Liver (tissue), 9 donors: ENCODE measurements around the gene DOK6. TPM values are rescaled to one million over a fixed set of nuclear protein-coding genes. Genes with fewer than 3 reads are reported as not detected.
"Not testable (repeated sequence)": the region's sequence is repeated elsewhere in the genome, so short reads cannot be mapped to it uniquely, and the experiment has no call there.

Experiments used
- DNase-seq: peaks from one replicate; pipeline ENCODE4 v3.0.0-alpha.2; 2017; ENCODE audit warnings: low spot score
- H3K27ac ChIP-seq, 2 donors: one replicate each; pipeline ENCODE4 v1.7.0; 2013; ENCODE audit warnings: inconsistent platforms in 2 of 2, low read length in 2 of 2, control low read depth in 1 of 2, low read depth in 1 of 2, mild to moderate bottlenecking in 1 of 2
- H3K27me3 ChIP-seq, 4 donors: one replicate each; pipeline versions ENCODE4 v1.6.1 to v1.7.0; 2013; ENCODE audit warnings: low read length in 3 of 4, inconsistent platforms in 1 of 4, mild to moderate bottlenecking in 1 of 4, moderate library complexity in 1 of 4; ENCODE audit not compliant: control insufficient read depth in 4 of 4, insufficient read depth in 4 of 4
- H3K36me3 ChIP-seq, 4 donors: one replicate each; pipeline versions ENCODE4 v1.6.1 to v1.7.0; 2013; ENCODE audit warnings: low read length in 3 of 4, mild to moderate bottlenecking in 3 of 4, low read depth in 1 of 4, moderate library complexity in 1 of 4; ENCODE audit not compliant: control insufficient read depth in 4 of 4, insufficient read depth in 3 of 4
- H3K4me1 ChIP-seq, 4 donors: one replicate each; pipeline versions ENCODE4 v1.6.1 to v1.7.0; 2013; ENCODE audit warnings: low read length in 3 of 4, mild to moderate bottlenecking in 3 of 4, moderate library complexity in 1 of 4; ENCODE audit not compliant: control insufficient read depth in 4 of 4, insufficient read depth in 4 of 4
- H3K4me3 ChIP-seq, 3 donors: one replicate each; pipeline versions ENCODE4 v1.6.1 to v1.7.0; 2013; ENCODE audit warnings: low read length in 3 of 3, control low read depth in 1 of 3, low read depth in 1 of 3, mild to moderate bottlenecking in 1 of 3
- H3K9ac ChIP-seq, 2 donors: one replicate each; pipeline ENCODE4 v1.7.0; 2013; ENCODE audit warnings: low read length in 2 of 2, mild to moderate bottlenecking in 2 of 2, moderate library complexity in 2 of 2, control low read depth in 1 of 2, low read depth in 1 of 2
- H3K9me3 ChIP-seq, 4 donors: one replicate each; pipeline versions ENCODE4 v1.6.1 to v1.7.0; 2013; ENCODE audit warnings: low read length in 3 of 4; ENCODE audit not compliant: control insufficient read depth in 4 of 4
- ATF3 ChIP-seq: IDR thresholded peaks from 2 replicates; pipeline ENCODE4 v1.6.1; 2016; ENCODE audit warnings: antibody characterized with exemption
- EGR1 ChIP-seq, 2 donors: IDR thresholded peaks; 2 replicates each; pipeline ENCODE4 v1.6.1; 2016 to 2018; ENCODE audit warnings: antibody characterized with exemption in 2 of 2, low read depth in 2 of 2
- FOXA2 ChIP-seq: IDR thresholded peaks from 2 replicates; pipeline ENCODE4 v1.6.1; 2016; ENCODE audit warnings: antibody characterized with exemption
- GABPA ChIP-seq, 2 donors: IDR thresholded peaks in 1 of 2; conservative IDR thresholded peaks in 1 of 2; 2 replicates each; pipeline ENCODE4 v1.6.1; 2016; ENCODE audit warnings: antibody characterized with exemption in 2 of 2, mild to moderate bottlenecking in 1 of 2, moderate library complexity in 1 of 2
- HNF4A ChIP-seq, 2 donors: conservative IDR thresholded peaks; 2 replicates each; pipeline ENCODE4 v1.6.1; 2016; ENCODE audit warnings: antibody characterized with exemption in 2 of 2, mild to moderate bottlenecking in 2 of 2
- HNF4G ChIP-seq: IDR thresholded peaks from 2 replicates; pipeline ENCODE4 v1.6.1; 2016; ENCODE audit warnings: antibody characterized with exemption
- JUND ChIP-seq, 2 donors: IDR thresholded peaks; 2 replicates each; pipeline ENCODE4 v1.6.1; 2016; ENCODE audit warnings: antibody characterized with exemption in 2 of 2
- NR2F2 ChIP-seq: IDR thresholded peaks from 2 replicates; pipeline ENCODE4 v1.6.1; 2016; ENCODE audit warnings: antibody characterized with exemption
- RAD21 ChIP-seq, 2 donors: IDR thresholded peaks; 2 replicates each; pipeline ENCODE4 v1.6.1; 2016; ENCODE audit warnings: antibody characterized with exemption in 2 of 2, mild to moderate bottlenecking in 2 of 2
- REST ChIP-seq: IDR thresholded peaks from 2 replicates; pipeline ENCODE4 v1.6.1; 2016; ENCODE audit warnings: antibody characterized with exemption, mild to moderate bottlenecking
- RXRA ChIP-seq, 2 donors: IDR thresholded peaks; 2 replicates each; pipeline ENCODE4 v1.6.1; 2017 to 2018; ENCODE audit warnings: antibody characterized with exemption in 2 of 2, mild to moderate bottlenecking in 1 of 2
- SP1 ChIP-seq: IDR thresholded peaks from 2 replicates; pipeline ENCODE4 v1.6.1; 2018; ENCODE audit warnings: antibody characterized with exemption, mild to moderate bottlenecking
- TAF1 ChIP-seq: conservative IDR thresholded peaks from 2 replicates; pipeline ENCODE4 v1.6.1; 2016; ENCODE audit warnings: antibody characterized with exemption, mild to moderate bottlenecking
- WGBS: extraction: QIAGEN DNeasy Blood & Tissue Kit; methylation state at CpG from one replicate; pipeline ENCODE4 v1.1.7; 2013; 5-methylcytosine and 5-hydroxymethylcytosine counted together
- polyA plus RNA-seq, 2 donors: library from polyadenylated mRNA; stranded (reverse) in 1 of 2; unstranded in 1 of 2; fragments of 200-250 nt in 1 of 2; fragments of >200 nt in 1 of 2; fragmentation: Nextera tagmentation in 1 of 2; extraction: Ambion mirVana in 1 of 2; gene quantifications; one replicate each; pipeline versions ENCODE4 v1.2.1 to v1.2.3, GENCODE V29; 2013 to 2015
- total RNA-seq, 2 donors: library from RNA; depleted of rRNA; stranded (reverse); fragments of >200 nt; gene quantifications; one replicate each; pipeline ENCODE4 v1.2.3, GENCODE V29; 2014
- TF ChIP-seq, protein P1 (sequence below): IDR thresholded peaks from 2 replicates; pipeline ENCODE4 v1.6.1; 2016; ENCODE audit warnings: antibody characterized with exemption
- TF ChIP-seq, protein P2 (sequence below): fragments of 150-350 bp; IDR thresholded peaks from 2 replicates; pipeline ENCODE4 v1.5.1; 2017; ENCODE audit warnings: improper control_type of control experiment, low read depth, low read length; ENCODE audit not compliant: missing input control
- donor health status: healthy.
- donor health status: healthy.
- donor health status: healthy.
- donor health status: healthy.
- donor health status: healthy.

DOK6 gene
- total and polyA plus RNA-seq, 4 donors: 0.08 to 1.1 (median 0.67) TPM

GRCh38 chr18:69820538-69820937 lies 419.9 kb downstream of the DOK6 start:
- H3K9ac ChIP-seq: no peak overlapping the region
- WGBS: 94% methylated on average over 4 of the region's 4 CpGs
- H3K27ac ChIP-seq: no peak overlapping the region
- TF ChIP-seq REST: no peak
- no peak for TF ChIP-seq FOXA2
- no peak for TF ChIP-seq HNF4A (conservative IDR thresholded peaks at IDR 0.05)
- no peak for TF ChIP-seq RXRA (IDR thresholded peaks at IDR 0.05)
- no peak for TF ChIP-seq GABPA (IDR thresholded peaks at IDR 0.05 in 1 of 2, conservative IDR thresholded peaks at IDR 0.05 in 1 of 2)
- TF ChIP-seq NR2F2: no peak
- no peak for TF ChIP-seq HNF4G
- TF ChIP-seq, protein P1, sequence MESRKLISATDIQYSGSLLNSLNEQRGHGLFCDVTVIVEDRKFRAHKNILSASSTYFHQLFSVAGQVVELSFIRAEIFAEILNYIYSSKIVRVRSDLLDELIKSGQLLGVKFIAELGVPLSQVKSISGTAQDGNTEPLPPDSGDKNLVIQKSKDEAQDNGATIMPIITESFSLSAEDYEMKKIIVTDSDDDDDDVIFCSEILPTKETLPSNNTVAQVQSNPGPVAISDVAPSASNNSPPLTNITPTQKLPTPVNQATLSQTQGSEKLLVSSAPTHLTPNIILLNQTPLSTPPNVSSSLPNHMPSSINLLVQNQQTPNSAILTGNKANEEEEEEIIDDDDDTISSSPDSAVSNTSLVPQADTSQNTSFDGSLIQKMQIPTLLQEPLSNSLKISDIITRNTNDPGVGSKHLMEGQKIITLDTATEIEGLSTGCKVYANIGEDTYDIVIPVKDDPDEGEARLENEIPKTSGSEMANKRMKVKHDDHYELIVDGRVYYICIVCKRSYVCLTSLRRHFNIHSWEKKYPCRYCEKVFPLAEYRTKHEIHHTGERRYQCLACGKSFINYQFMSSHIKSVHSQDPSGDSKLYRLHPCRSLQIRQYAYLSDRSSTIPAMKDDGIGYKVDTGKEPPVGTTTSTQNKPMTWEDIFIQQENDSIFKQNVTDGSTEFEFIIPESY: no peak
- TF ChIP-seq EGR1 (IDR thresholded peaks at IDR 0.05; ENCODE audit: low read depth in 2 of 2): no peak
- TF ChIP-seq JUND (IDR thresholded peaks at IDR 0.05): no peak
- TF ChIP-seq ATF3: no peak
- TF ChIP-seq, protein P2, sequence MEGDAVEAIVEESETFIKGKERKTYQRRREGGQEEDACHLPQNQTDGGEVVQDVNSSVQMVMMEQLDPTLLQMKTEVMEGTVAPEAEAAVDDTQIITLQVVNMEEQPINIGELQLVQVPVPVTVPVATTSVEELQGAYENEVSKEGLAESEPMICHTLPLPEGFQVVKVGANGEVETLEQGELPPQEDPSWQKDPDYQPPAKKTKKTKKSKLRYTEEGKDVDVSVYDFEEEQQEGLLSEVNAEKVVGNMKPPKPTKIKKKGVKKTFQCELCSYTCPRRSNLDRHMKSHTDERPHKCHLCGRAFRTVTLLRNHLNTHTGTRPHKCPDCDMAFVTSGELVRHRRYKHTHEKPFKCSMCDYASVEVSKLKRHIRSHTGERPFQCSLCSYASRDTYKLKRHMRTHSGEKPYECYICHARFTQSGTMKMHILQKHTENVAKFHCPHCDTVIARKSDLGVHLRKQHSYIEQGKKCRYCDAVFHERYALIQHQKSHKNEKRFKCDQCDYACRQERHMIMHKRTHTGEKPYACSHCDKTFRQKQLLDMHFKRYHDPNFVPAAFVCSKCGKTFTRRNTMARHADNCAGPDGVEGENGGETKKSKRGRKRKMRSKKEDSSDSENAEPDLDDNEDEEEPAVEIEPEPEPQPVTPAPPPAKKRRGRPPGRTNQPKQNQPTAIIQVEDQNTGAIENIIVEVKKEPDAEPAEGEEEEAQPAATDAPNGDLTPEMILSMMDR: no peak
- TF ChIP-seq RAD21 (IDR thresholded peaks at IDR 0.05): no peak
- TF ChIP-seq TAF1: no peak
- no peaks in the 10 kb centered on the region for H3K4me1 ChIP-seq
- peaks cover 0 to 3% (median 0%) of the 10 kb centered on the region in 4 donors for H3K9me3 ChIP-seq
- DNase-seq: no peak
- no peak overlapping the region for H3K4me3 ChIP-seq
- H3K27me3 ChIP-seq: no peaks in the 10 kb centered on the region
- H3K36me3 ChIP-seq: no peaks in the 10 kb centered on the region

- Histone ChIP-seq H3K27me3 (no peaks in the 10 kb centered on the region), H3K9me3 (no peaks in the 10 kb centered on the region), H3K36me3 (no peaks in the 10 kb centered on the region), H3K4me3 (no peak overlapping the region), H3K9ac (no peak overlapping the region), H3K4me1 (no peaks in the 10 kb centered on the region), H3K27ac (no peak overlapping the region)
- TF ChIP-seq SP1: no peak
- no peak for TF ChIP-seq GABPA (IDR thresholded peaks at IDR 0.05 in 1 of 2, conservative IDR thresholded peaks at IDR 0.05 in 1 of 2)
- 92% methylated on average over 1 of the region's 1 CpG for WGBS
- DNase-seq: no peak
Measured at GRCh38 chr18:69830189-69830588, 429.5 kb downstream of the DOK6 start.

DNA sequence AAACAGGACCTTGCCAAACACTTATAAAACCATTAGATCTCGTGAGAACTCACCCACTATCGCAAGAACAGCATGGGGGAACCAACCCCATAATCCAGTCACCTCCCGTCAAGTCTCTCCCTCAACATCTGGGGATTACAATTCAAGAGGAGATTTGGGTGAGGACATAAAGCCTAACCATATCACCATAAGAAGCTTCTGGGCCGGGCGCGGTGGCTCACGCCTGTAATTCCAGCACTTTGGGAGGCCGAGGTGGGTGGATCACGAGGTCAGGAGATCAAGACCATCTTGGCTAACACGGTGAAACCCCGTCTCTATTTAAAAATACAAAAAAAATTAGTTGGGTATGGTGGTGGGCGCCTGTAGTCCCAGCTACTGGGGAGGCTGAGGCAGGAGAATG lies 434.3 kb downstream of the DOK6 start:
- DNase-seq, H3K9ac ChIP-seq: not testable (repeated sequence)

More for the DNA sequence above, 434.3 kb downstream of the DOK6 start:
- not testable (repeated sequence) for H3K9me3 ChIP-seq, H3K36me3 ChIP-seq, H3K27ac ChIP-seq, H3K27me3 ChIP-seq, H3K4me1 ChIP-seq, H3K4me3 ChIP-seq
- WGBS: 95% methylated on average over 12 of the region's 12 CpGs
